ENCODE measurements around the gene RHBDL1. TPM values are rescaled to one million over a fixed set of nuclear protein-coding genes. Genes with fewer than 3 reads are reported as not detected.

The RHBDL1 gene
- total and polyA plus RNA-seq, 11 donors, result 0.19 to 3.6 (median 1.8) TPM

DNA sequence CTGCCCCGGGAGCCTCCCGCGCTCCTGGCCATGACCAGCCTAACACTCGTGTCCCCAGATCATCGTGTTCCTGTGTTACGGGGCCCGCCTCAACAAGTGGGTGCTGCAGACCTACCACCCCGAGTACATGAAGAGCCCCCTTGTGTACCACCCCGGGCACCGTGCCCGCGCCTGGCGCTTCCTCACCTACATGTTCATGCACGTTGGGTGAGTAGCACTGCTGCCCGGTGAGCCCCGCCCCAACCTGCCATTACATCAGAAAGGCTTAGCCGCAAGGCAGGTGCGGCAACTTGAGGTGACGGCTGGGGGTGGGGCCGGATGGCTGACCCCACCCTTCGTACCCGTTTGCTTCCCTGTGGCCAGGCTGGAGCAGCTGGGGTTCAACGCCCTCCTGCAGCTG lies 1.4 kb downstream of the RHBDL1 start:
- H3K36me3 ChIP-seq, result peaks cover 0 to 30% (median 24%) of the 10 kb centered on the region in 9 donors
- no peak overlapping the region for H3K27ac ChIP-seq
- peaks cover 3 to 48% (median 26%) of the 10 kb centered on the region in 12 donors for H3K4me1 ChIP-seq
- intact Hi-C loops (cut with DNase I), result no loop called here
- no peak overlapping the region for H3K4me3 ChIP-seq
- DNase-seq (no peak), ATAC-seq (no peak)
- no peaks in the 10 kb centered on the region for H3K27me3 ChIP-seq
- no peaks in the 10 kb centered on the region for H3K9me3 ChIP-seq
- 71 to 86% (median 82%) methylated on average over 16 to 23 of the region's 23 CpGs for WGBS, 4 donors
- TF ChIP-seq, protein P1, sequence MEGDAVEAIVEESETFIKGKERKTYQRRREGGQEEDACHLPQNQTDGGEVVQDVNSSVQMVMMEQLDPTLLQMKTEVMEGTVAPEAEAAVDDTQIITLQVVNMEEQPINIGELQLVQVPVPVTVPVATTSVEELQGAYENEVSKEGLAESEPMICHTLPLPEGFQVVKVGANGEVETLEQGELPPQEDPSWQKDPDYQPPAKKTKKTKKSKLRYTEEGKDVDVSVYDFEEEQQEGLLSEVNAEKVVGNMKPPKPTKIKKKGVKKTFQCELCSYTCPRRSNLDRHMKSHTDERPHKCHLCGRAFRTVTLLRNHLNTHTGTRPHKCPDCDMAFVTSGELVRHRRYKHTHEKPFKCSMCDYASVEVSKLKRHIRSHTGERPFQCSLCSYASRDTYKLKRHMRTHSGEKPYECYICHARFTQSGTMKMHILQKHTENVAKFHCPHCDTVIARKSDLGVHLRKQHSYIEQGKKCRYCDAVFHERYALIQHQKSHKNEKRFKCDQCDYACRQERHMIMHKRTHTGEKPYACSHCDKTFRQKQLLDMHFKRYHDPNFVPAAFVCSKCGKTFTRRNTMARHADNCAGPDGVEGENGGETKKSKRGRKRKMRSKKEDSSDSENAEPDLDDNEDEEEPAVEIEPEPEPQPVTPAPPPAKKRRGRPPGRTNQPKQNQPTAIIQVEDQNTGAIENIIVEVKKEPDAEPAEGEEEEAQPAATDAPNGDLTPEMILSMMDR (IDR thresholded peaks at IDR 0.05), result no peak
- no peak for TF ChIP-seq POLR2A (IDR thresholded peaks at IDR 0.05)

DNA sequence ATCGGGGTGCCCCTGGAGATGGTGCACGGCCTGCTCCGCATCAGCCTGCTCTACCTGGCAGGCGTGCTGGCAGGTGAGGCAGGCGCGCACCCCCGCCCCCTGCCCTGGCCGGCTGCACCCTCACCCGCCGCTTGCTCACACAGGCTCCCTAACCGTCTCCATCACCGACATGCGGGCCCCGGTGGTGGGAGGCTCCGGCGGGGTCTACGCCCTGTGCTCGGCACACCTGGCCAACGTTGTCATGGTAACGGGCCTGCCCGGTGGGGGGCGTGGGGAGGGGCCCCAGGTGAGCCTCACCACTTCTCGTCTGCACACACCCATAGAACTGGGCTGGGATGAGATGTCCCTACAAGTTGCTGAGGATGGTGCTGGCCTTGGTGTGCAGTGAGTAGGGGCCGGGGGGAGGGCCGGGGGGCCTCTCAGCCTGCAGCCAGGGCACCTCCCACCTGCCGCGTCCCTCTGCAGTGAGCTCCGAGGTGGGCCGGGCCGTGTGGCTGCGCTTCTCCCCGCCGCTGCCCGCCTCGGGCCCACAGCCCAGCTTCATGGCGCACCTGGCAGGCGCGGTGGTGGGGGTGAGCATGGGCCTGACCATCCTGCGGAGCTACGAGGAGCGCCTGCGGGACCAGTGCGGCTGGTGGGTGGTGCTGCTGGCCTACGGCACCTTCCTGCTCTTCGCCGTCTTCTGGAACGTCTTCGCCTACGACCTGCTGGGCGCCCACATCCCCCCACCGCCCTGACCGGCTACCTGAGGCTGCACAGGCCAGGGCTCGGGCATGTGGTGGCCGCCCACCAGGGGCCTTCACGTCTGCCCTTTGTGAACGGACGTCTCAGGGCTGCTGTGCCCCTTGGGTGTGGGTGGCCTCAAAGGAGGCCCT lies 2.1 kb downstream of the RHBDL1 start:
- Histone ChIP-seq H3K36me3 (peaks cover 0 to 30% (median 24%) of the 10 kb centered on the region in 9 donors), H3K27ac (no peak overlapping the region), H3K27me3 (no peaks in the 10 kb centered on the region), H3K4me3 (no peak overlapping the region), H3K9me3 (no peaks in the 10 kb centered on the region), H3K4me1 (peaks cover 3 to 54% (median 30%) of the 10 kb centered on the region in 12 donors)
- ATAC-seq (no peak), DNase-seq (no peak)
- intact Hi-C loops (cut with DNase I), result no loop called here
- TF ChIP-seq, protein P1 (IDR thresholded peaks at IDR 0.05), result no peak
- TF ChIP-seq POLR2A (IDR thresholded peaks at IDR 0.05), result no peak
- WGBS, 4 donors, result 61 to 74% (median 67%) methylated on average over 30 to 57 of the region's 57 CpGs

DNA sequence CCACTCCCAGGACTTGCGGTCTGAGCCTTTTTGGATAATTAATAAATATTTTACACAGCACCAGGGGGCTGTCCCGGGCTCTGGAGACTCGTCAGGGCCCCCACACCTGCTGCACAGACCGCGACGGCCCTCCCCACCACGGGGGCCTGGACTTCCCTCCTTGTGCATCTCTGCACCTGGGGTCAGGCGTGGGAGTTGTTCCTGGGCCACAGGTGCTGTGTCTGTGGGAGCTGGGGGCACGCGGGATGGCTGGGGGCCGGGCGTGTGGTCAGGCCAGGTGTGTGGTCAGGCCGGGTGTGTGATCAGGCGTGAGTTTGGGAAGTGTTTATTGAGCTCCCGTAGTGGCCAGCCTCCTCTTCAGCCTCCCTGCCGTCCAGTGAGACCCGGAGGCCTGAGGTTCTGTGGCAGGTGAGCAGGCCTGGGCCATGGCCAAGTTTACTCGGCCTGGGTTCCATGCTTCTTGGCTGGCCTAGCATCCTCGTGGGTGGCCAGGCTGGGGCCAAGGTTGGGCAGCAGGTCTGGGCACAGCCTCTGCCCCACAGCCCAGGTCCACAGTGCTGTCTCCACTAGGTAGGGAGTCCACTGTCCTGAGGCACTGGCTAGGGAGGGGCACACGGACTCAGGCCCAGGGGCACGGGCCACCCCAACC lies 2.9 kb downstream of the RHBDL1 start:
- intact Hi-C loops (cut with DNase I), result no loop called here
- 76 to 89% (median 81%) methylated on average over 15 to 21 of the region's 21 CpGs for WGBS, 4 donors
- peak overlapping the region in 1 of 12 donors; percentile 96 for H3K27ac ChIP-seq
- TF ChIP-seq, protein P1 (IDR thresholded peaks at IDR 0.05), result no peak
- no peak for TF ChIP-seq POLR2A (IDR thresholded peaks at IDR 0.05)
- no peaks in the 10 kb centered on the region for H3K9me3 ChIP-seq
- peaks cover 0 to 30% (median 24%) of the 10 kb centered on the region in 9 donors for H3K36me3 ChIP-seq
- ATAC-seq (no peak), DNase-seq (no peak)
- no peaks in the 10 kb centered on the region for H3K27me3 ChIP-seq
- H3K4me3 ChIP-seq, result no peak overlapping the region
- peaks cover 7 to 62% (median 38%) of the 10 kb centered on the region in 12 donors for H3K4me1 ChIP-seq
